ENCODE data around the gene CAMKMT. TPM values are rescaled to one million over a fixed set of nuclear protein-coding genes. Genes with fewer than 3 reads are reported as not detected.

The CAMKMT gene
- polyA plus RNA-seq, 3 donors = 4.7 to 7.8 (median 7.0) TPM

- H3K4me1 Mint-ChIP-seq = no peaks in the 10 kb centered on the region
- no peak for DNase-seq
- no peaks in the 10 kb centered on the region for H3K4me1 ChIP-seq (ENCODE audit: control insufficient read depth in 1 of 2, insufficient read depth in 2 of 2, low read length in 2 of 2)
- H3K27ac ChIP-seq (ENCODE audit: low read depth in 1 of 2, low read length in 2 of 2) = no peak overlapping the region
- H3K9me3 ChIP-seq (replicated peaks in 1 of 2; ENCODE audit: control insufficient read depth in 1 of 2, insufficient read depth in 1 of 2, low read length in 2 of 2) = no peaks in the 10 kb centered on the region
- no peak overlapping the region for H3K27ac Mint-ChIP-seq
- H3K4me2 ChIP-seq (replicated peaks; ENCODE audit: extremely low read depth, low read length, poor library complexity, severe bottlenecking) = no peak overlapping the region
- no peak for TF ChIP-seq CTCF (IDR thresholded peaks at IDR 0.05)
- no peaks in the 10 kb centered on the region for H3K27me3 Mint-ChIP-seq (ENCODE audit: low read depth in 3 of 3)
- H3K79me2 ChIP-seq (ENCODE audit: insufficient read depth, low read length) = no peaks in the 10 kb centered on the region
- no peak overlapping the region for H2AFZ ChIP-seq (ENCODE audit: insufficient read depth, low read depth, low read length, poor library complexity, severe bottlenecking)
- no peaks in the 10 kb centered on the region for H3K36me3 Mint-ChIP-seq
- H4K20me1 ChIP-seq (ENCODE audit: insufficient read depth, low read length) = no peaks in the 10 kb centered on the region
- H3K36me3 ChIP-seq (replicated peaks in 1 of 2; ENCODE audit: control insufficient read depth in 1 of 2, insufficient read depth in 2 of 2, low read length in 2 of 2) = no peaks in the 10 kb centered on the region
- H3K4me3 Mint-ChIP-seq = no peak overlapping the region
- intact Hi-C loops (cut with micrococcal nuclease) = no loop called here
- no peak overlapping the region for H3K9ac ChIP-seq (ENCODE audit: insufficient read depth, low read length, poor library complexity, severe bottlenecking)
- H3K9me3 Mint-ChIP-seq = peaks cover 0 to 5% (median 0%) of the 10 kb centered on the region in 7 donors
- no peaks in the 10 kb centered on the region for H3K27me3 ChIP-seq (ENCODE audit: control insufficient read depth in 2 of 2, insufficient read depth in 2 of 2, low read length in 2 of 2)
- 92% methylated on average over 2 of the region's 2 CpGs for WGBS (ENCODE audit: insufficient coverage)
- no peak overlapping the region for H3K4me3 ChIP-seq (replicated peaks in 1 of 3; ENCODE audit: low read depth in 2 of 3, low read length in 3 of 3)
Observed at GRCh38 chr2:44639399-44639798, 277.7 kb downstream of the CAMKMT start.

GRCh38 chr2:44642123-44642857 lies 280.5 kb downstream of the CAMKMT start:
- Histone ChIP-seq H3K9me3 (replicated peaks in 1 of 2; ENCODE audit: control insufficient read depth in 1 of 2, insufficient read depth in 1 of 2, low read length in 2 of 2) (no peaks in the 10 kb centered on the region), H3K36me3 (replicated peaks in 1 of 2; ENCODE audit: control insufficient read depth in 1 of 2, insufficient read depth in 2 of 2, low read length in 2 of 2) (no peaks in the 10 kb centered on the region), H3K9ac (ENCODE audit: insufficient read depth, low read length, poor library complexity, severe bottlenecking) (no peak overlapping the region), H3K79me2 (ENCODE audit: insufficient read depth, low read length) (no peaks in the 10 kb centered on the region), H3K27ac (ENCODE audit: low read depth in 1 of 2, low read length in 2 of 2) (no peak overlapping the region), H3K27me3 (ENCODE audit: control insufficient read depth in 2 of 2, insufficient read depth in 2 of 2, low read length in 2 of 2) (no peaks in the 10 kb centered on the region), H3K4me1 (ENCODE audit: control insufficient read depth in 1 of 2, insufficient read depth in 2 of 2, low read length in 2 of 2) (no peaks in the 10 kb centered on the region), H3K4me2 (replicated peaks; ENCODE audit: extremely low read depth, low read length, poor library complexity, severe bottlenecking) (no peak overlapping the region), H2AFZ (ENCODE audit: insufficient read depth, low read depth, low read length, poor library complexity, severe bottlenecking) (no peak overlapping the region), H4K20me1 (ENCODE audit: insufficient read depth, low read length) (no peaks in the 10 kb centered on the region), H3K4me3 (replicated peaks in 1 of 3; ENCODE audit: low read depth in 2 of 3, low read length in 3 of 3) (no peak overlapping the region)
- Mint-ChIP-seq H3K9me3 (peaks cover 0 to 1% (median 0%) of the 10 kb centered on the region in 7 donors), H3K4me1 (no peaks in the 10 kb centered on the region), H3K27me3 (ENCODE audit: low read depth in 3 of 3) (peaks cover 0 to 5% (median 2%) of the 10 kb centered on the region in 3 donors), H3K4me3 (no peak overlapping the region), H3K27ac (no peak overlapping the region), H3K36me3 (no peaks in the 10 kb centered on the region)
- TF ChIP-seq CTCF (IDR thresholded peaks at IDR 0.05) = no peak
- DNase-seq = no peak
- no CpG with 5 or more reads among the region's 3 CpGs for WGBS (ENCODE audit: insufficient coverage)
- intact Hi-C loops (cut with micrococcal nuclease) = no loop called here
